A172 (cell line): Measurements from ENCODE around the gene TBX19. TPM values are rescaled to one million over a fixed set of nuclear protein-coding genes. Genes with fewer than 3 reads are reported as not detected.
"Not testable (repeated sequence)": the region's sequence is repeated elsewhere in the genome, so short reads cannot be mapped to it uniquely, and the experiment has no call there.

Experiments
- DNase-seq: peaks from one replicate; pipeline ENCODE4 v3.0.0-alpha.2; 2015; ENCODE audit warnings: low spot score
- total RNA-seq: library from RNA; depleted of rRNA; stranded (reverse); fragments of >200 nt; shearing (Covaris generic); gene quantifications from 2 replicates; pipeline ENCODE4 v1.2.3, GENCODE V29; 2014; rRNA removed

TBX19 gene
- total RNA-seq, 1 experiment from 2014 or later, result 0.50 TPM

DNA sequence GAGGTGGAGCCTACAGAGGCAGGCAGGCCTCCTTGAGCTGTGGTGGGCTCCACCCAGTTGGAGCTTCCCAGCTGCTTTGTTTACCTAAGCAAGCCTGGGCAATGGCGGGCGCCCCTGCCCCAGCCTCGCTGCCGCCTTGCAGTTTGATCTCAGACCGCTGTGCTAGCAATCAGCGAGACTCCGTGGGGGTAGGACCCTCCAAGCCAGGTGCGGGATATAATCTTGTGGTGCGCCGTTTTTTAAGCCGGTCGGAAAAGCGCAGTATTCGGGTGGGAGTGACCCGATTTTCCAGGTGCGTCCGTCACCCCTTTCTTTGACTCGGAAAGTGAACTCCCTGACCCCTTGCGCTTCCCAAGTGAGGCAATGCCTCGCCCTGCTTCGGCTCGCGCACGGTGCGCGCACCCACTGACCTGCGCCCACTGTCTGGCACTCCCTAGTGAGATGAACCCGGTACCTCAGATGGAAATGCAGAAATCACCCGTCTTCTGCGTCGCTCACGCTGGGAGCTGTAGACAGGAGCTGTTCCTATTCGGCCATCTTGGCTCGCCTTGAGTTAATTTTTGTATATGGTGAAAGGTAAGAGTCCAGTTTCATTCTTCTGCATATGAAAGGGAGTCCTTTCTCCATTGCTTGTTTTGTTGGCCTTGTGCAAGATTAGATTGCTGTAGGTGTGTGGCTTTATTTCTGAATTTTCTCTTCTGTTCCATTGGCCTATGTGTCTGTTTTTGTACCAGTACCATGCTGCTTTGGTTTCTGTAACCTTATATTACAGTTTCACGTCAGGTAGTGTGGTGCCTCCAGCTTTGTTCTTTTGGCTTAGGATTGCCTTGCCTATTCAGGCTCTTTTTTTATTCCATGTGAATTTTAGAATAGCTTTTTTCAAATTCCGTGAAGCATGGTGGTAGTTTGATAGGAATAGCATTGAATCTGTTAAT, 73.9 kb downstream of the TBX19 start:
- DNase-seq, result not testable (repeated sequence)

DNA sequence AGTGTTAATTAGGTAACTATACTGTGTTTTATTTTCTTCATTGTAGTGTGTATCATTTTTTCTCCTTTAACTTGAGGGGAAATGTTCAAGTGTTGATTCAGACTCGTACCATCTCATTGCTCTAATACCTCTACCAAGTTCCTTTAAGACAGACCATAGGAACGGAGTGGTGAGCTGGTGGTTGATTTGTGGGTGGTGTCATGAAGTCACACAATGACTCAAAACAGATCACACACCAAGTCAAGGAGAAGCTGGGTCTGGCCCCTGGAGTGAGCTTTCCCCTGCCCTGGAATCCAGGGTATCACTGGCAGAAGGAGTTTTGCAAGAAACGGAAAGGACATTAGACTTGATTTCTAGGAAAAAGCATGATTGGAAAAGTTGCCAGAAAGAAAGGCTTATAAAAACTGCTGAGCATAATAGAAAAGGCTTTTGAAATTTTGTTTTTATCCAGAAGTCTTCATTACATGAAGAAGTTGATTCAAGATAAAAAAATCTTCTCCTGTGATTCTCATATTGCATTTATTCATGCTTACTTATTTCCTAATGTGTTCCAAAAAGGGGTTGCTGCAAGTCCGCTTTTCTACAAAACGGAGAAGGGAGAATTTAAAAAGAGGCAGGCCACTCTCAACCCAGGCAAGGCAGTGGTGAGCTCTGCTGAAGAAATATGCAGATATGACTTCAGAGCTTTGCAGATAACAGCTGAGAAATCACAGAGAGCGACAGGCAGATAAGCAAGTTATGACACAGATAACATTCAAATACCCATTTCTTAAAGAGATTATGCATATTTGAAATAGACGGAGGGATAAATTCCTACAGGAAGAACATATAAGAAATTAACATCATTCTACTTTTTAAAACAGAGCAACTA, 79.7 kb downstream of the TBX19 start:
- no peak for DNase-seq

DNA sequence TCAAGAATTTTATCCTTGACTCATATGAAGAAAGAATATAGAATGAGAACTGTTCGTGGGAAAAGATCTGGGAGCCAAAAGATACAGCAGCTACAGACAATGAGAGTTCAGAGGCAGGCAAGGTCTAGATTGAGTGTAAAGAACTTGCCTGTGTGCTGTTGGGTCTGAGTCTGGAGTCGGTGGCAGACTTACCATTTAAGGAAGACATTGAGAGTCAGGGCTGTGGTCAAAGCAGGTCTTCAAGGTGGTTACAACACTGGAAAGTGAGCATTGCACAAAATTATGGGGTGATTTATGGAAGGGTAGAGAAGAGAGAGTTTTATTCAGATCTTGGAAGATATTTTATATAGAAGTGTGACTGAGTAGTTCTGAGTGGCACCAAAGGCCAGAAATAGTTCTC, 80.6 kb downstream of the TBX19 start:
- no peak for DNase-seq

DNA sequence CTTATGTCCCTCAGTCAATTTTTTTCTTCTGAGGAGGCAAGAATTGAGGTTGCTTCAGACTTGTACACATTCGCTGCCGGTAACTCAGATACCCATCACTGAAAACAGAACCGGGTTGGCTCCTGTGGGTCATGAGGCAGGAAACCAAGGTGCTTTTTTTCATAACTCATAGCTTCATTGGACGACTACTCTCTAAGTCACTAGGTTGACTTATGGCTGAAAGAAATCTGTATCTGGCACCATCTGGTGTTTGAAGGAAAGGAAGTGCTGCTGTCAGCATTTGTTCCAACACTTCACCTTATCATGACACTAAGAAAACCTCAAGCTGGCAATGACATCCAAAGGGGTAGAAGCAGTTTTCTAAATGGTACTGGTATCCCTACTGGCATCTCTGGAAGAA, 82.3 kb downstream of the TBX19 start:
- no peak for DNase-seq

Other genes with a start within 250 kb of the TBX19 start
- 26.0 and 26.1 TPM in 2 replicates for gene GPR161, start 143.9 kb upstream of the TBX19 start, total RNA-seq
- gene TIPRL, start 101.9 kb upstream of the TBX19 start, total RNA-seq, result 83.0 and 91.3 TPM in 2 replicates
- gene SFT2D2, start 54.9 kb upstream of the TBX19 start, total RNA-seq, result 53.7 and 66.3 TPM in 2 replicates